K562 (cell line): ENCODE measurements around the gene PLPP1. TPM values are rescaled to one million over a fixed set of nuclear protein-coding genes. Genes with fewer than 3 reads are reported as not detected.

Experiments
- CHD4 ChIP-seq: fragments of 200-600 bp; sonication (generic); IDR thresholded peaks from 3 replicates; pipeline ENCODE4 v1.6.1; 2012; ENCODE audit warnings: low read depth, mild to moderate bottlenecking, mixed read lengths, low read length, inconsistent platforms; ENCODE audit not compliant: insufficient read depth, insufficient replicate concordance, poor library complexity, severe bottlenecking
- CHD7 ChIP-seq: fragments of 200-600 bp; sonication (generic); IDR thresholded peaks from one replicate; pipeline ENCODE4 v1.6.1; 2012; ENCODE audit warnings: mild to moderate bottlenecking, low read depth, low read length, inconsistent platforms
- MCM5 ChIP-seq: fragments of 450-650 bp; IDR thresholded peaks from 2 replicates; pipeline ENCODE4 v1.6.1; 2016; ENCODE audit warnings: low read depth
- RUNX1 ChIP-seq: sonication (generic); IDR thresholded peaks from 2 replicates; pipeline ENCODE4 v1.6.1; 2016; ENCODE audit warnings: antibody characterized with exemption, low read depth
- SAFB ChIP-seq: fragments of 200-400 bp; formaldehyde crosslinking; IDR thresholded peaks from 2 replicates; pipeline ENCODE4 v1.6.1; 2017; ENCODE audit warnings: low read depth, low read length, borderline replicate concordance
- STAT5B ChIP-seq: fragments of 250-450 bp; sonication (Bioruptor Pico); IDR thresholded peaks from 2 replicates; pipeline ENCODE4 v1.8.0; 2021; ENCODE audit warnings: mild to moderate bottlenecking, inconsistent platforms
- TSHZ1 ChIP-seq: fragments of 250-450 bp; sonication (Bioruptor Pico); IDR thresholded peaks from 2 replicates; pipeline ENCODE4 v1.4.0; 2020; ENCODE audit warnings: mild to moderate bottlenecking, moderate library complexity
- ZBTB17 ChIP-seq: fragments of 450-650 bp; formaldehyde crosslinking; IDR thresholded peaks from 2 replicates; pipeline ENCODE4 v1.4.0; 2020; ENCODE audit warnings: mild to moderate bottlenecking
- ZHX1 ChIP-seq: fragments of 150-350 bp; conservative IDR thresholded peaks from 2 replicates; pipeline ENCODE4 v1.6.1; 2014; ENCODE audit warnings: low read length
- ZNF165 ChIP-seq: fragments of 250-450 bp; sonication (Bioruptor Pico); IDR thresholded peaks from 2 replicates; pipeline ENCODE4 v1.4.0; 2020; ENCODE audit warnings: borderline replicate concordance
- ZNF696 ChIP-seq: fragments of 250-450 bp; sonication (Bioruptor Pico); conservative IDR thresholded peaks from 2 replicates; pipeline ENCODE4 v1.4.0; 2020; ENCODE audit warnings: mild to moderate bottlenecking, moderate library complexity
- polyA plus RNA-seq, 8 experiments: library from polyadenylated mRNA; depleted of rRNA in 4 of 8; stranded (reverse) in 5 of 8; unstranded in 3 of 8; fragments of >200 nt; fragmentation: Nextera tagmentation in 2 of 8; fragmentation: Illumina TruSeq in 1 of 8; extraction: Ambion mirVana in 2 of 8; extraction: Trizol in 1 of 8; gene quantifications; 2 replicates each; pipeline versions ENCODE4 v1.2.1 to v1.2.3, GENCODE V29; 2011 to 2014; ENCODE audit warnings: inconsistent platforms in 1 of 8, missing spikeins in 1 of 8
- total RNA-seq, 7 experiments: library from RNA; depleted of rRNA in 6 of 7; stranded (reverse); fragments of >200 nt in 6 of 7; fragmentation: Illumina TruSeq in 2 of 7; extraction: Trizol in 2 of 7; gene quantifications; 2 replicates each; pipeline versions ENCODE4 v1.2.1 to v1.2.3, GENCODE V29; 2011 to 2021; ENCODE audit warnings: low replicate concordance in 1 of 7

PLPP1 gene
- total and polyA plus RNA-seq, 9 of the 15 experiments (the other 6 are each of a cell fraction or from before 2014, with no cell fraction given), result 0.04 to 0.24 (median 0.04) TPM; not detected in 6

- TF ChIP-seq ZBTB17 (CRISPR knock-in tag) (no peak), TSHZ1 (no peak), SAFB (no peak), RUNX1 (no peak), ZNF165 (no peak), ZHX1 (no peak), STAT5B (no peak), CHD7 (no peak), ZNF696 (CRISPR knock-in tag) (no peak), CHD4 (no peak), MCM5 (no peak)
Measured at GRCh38 chr5:55540525-55540924, 5.8 kb upstream of the PLPP1 start (continued).
